Measurements from ENCODE around the gene KLHDC7A.

The KLHDC7A gene

DNA sequence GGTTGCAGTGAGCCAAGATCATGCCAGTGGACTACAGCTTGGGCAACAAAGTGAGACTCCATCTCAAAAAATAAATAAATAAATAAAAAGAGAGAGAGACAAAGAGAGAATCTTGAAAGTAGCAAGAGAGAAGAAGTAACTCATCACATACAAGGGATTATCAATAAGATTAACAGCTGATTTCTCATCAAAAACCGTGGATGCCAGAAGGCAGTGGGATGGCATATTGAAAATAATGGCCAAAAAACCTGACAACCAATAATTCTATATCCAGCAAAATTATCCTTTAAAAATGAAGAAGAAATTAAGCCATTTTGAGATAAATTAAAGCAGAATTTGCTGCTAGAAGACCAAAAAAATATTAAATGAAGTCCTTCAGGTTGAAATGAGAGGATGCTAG lies 35.7 kb downstream of the KLHDC7A start:
- no peak overlapping the region for H3K4me3 ChIP-seq (ENCODE audit: low read depth, low read length)
- TF ChIP-seq, protein P1, sequence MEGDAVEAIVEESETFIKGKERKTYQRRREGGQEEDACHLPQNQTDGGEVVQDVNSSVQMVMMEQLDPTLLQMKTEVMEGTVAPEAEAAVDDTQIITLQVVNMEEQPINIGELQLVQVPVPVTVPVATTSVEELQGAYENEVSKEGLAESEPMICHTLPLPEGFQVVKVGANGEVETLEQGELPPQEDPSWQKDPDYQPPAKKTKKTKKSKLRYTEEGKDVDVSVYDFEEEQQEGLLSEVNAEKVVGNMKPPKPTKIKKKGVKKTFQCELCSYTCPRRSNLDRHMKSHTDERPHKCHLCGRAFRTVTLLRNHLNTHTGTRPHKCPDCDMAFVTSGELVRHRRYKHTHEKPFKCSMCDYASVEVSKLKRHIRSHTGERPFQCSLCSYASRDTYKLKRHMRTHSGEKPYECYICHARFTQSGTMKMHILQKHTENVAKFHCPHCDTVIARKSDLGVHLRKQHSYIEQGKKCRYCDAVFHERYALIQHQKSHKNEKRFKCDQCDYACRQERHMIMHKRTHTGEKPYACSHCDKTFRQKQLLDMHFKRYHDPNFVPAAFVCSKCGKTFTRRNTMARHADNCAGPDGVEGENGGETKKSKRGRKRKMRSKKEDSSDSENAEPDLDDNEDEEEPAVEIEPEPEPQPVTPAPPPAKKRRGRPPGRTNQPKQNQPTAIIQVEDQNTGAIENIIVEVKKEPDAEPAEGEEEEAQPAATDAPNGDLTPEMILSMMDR (IDR thresholded peaks at IDR 0.05; ENCODE audit: insufficient read depth, low read depth, low read length, missing control alignments): no peak
- DNase-seq (ENCODE audit: low read depth): no peak

DNA sequence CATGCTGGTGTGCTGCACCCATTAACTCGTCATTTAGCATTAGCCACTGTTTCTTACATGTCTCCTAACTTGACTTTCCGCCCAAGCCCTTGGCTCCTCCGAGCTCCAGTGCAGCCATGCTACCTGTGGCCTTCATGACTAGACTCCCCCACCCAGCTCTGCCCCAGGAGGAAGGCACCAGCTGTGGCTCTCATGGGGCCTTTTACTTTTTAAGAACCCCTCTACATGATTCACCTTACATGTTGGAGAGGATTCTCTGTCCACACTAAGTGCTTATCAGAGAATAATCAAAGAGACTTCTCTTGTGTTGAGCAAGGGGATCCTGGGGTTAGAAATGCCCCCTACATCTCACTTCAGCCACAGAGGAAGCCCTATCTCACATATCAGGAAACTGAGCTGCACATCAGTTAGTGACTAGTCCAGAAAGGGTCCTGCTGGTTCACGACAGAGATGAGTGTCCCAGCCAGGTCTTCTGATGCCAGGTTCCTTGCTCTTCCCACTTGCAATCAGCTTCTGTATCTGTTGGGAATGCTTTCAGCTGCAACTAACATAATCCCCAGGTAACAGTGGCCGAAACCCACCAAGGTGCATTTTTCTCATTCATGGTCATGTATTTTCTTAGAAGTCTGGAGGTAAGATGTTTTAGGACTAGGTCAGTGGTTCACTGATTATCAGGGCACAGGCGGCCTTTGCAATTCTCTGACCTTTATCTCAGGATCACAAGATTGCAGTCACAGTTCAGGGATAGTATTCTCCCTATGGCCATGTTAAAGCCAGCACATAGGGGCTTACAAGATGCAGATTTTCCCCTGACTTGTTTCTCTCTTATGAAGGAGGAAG lies 45.9 kb downstream of the KLHDC7A start:
- DNase-seq (ENCODE audit: low read depth): no peak
- H3K4me3 ChIP-seq (ENCODE audit: low read depth, low read length): no peak overlapping the region
- TF ChIP-seq, protein P1 (IDR thresholded peaks at IDR 0.05; ENCODE audit: insufficient read depth, low read depth, low read length, missing control alignments): no peak

DNA sequence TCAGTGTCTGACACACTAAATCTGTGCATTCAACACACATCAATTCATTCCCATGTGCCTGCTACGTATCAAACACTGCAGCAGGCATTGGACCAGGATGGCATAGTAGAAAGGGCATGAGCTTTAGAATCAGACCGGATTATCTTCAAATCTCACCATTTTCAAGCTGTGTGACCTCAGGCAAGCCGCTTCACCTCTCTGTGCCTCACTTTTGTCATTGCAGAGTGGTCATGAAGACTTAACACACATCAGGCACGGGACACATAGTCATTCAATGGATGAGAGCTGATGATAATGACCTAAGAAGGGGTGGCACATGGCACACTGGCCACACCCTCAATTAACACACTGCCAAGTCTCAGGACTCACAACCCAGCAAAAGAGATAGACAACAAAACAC lies 46.8 kb downstream of the KLHDC7A start:
- no peak for DNase-seq (ENCODE audit: low read depth)
- no peak overlapping the region for H3K4me3 ChIP-seq (ENCODE audit: low read depth, low read length)
- TF ChIP-seq, protein P1 (IDR thresholded peaks at IDR 0.05; ENCODE audit: insufficient read depth, low read depth, low read length, missing control alignments): no peak

DNA sequence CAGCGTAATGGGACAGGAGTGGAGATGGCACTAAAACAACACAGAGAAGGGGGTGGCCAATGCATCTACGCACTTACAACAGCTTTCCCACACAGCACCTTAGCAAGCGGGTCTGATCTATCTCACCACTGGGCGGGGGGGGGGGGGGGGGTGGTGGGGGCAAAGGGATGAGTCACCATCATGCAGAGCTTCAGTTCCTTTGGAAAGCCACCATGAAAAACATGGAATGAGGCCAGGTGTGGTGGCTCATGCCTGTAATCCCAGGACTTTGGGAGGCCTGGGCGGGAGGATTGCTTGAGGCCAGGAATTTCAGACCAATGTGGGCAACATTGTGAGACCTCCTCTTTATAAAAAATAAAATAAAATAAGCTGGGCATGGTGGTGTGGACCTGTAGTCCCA lies 47.2 kb downstream of the KLHDC7A start:
- H3K4me3 ChIP-seq (ENCODE audit: low read depth, low read length): no peak overlapping the region
- TF ChIP-seq, protein P1 (IDR thresholded peaks at IDR 0.05; ENCODE audit: insufficient read depth, low read depth, low read length, missing control alignments): no peak
- DNase-seq (ENCODE audit: low read depth): no peak

DNA sequence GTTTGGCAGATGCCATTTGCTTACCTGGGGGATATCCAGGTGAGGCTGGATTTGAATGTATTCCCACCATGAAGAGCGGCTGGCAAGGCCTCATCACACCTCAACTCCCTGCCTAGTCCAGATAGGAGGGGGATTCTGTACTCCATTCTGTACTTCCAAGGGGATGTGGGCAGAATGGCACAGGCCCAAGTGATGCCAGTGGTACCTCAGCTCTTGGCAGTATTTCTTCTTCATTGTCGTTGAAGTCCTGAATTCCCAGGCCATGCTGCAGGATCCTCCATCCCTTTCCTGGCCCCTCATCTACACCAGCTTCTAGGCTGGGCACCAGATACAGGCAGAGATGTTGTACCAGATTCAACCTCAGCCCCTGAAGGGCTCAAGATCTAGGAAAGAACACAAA lies 47.9 kb downstream of the KLHDC7A start:
- no peak for DNase-seq (ENCODE audit: low read depth)
- TF ChIP-seq, protein P1 (IDR thresholded peaks at IDR 0.05; ENCODE audit: insufficient read depth, low read depth, low read length, missing control alignments): no peak
- H3K4me3 ChIP-seq (ENCODE audit: low read depth, low read length): no peak overlapping the region

DNA sequence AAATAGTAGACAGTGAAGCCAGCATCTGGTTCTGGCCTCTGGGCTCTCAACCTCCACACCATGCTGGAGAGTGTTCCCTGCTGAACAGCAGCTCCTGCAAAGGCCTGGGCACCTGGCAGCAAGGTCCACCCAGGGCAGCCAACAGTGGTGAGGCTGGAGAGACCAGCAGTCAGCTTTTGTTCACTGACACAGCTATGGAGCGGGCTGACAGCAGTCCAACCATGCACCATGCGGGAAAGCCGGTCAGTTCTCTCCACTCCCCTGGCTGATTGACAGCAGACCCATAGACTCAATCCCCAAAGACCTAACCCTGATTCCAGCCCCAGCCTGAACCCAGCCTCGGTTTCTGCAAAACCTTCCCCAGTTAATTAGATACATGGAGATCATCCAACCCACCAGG lies 49.0 kb downstream of the KLHDC7A start:
- DNase-seq (ENCODE audit: low read depth): no peak
- TF ChIP-seq, protein P1 (IDR thresholded peaks at IDR 0.05; ENCODE audit: insufficient read depth, low read depth, low read length, missing control alignments): no peak
- no peak overlapping the region for H3K4me3 ChIP-seq (ENCODE audit: low read depth, low read length)

Measured in GM12865 (cell line).